ENCODE data around the gene MIA.
"Not testable (repeated sequence)": the region's sequence is repeated elsewhere in the genome, so short reads cannot be mapped to it uniquely, and the experiment has no call there.

Gene MIA

DNA sequence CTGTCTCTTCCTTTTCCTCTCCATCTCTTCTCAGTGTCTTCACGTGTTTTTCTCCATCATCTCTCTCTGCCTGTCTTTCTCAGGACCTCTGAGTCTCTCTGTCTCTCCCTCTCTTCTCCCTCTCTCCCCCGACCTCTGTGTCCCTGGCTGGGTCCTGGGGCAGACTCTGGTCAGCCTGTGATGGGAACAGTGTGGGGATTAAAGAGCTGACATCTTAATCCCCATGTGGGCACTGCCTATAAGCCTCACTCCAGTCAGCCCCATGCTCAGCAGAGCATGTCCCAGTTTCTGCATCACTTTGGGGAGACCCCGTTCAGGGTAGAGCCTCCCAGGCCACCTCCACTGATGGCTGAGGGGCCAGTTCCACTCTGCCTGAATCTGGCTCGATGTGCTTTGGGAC lies 39.9 kb downstream of the MIA start:
- H3K27ac ChIP-seq, result no peak overlapping the region
- TF ChIP-seq, protein P1, sequence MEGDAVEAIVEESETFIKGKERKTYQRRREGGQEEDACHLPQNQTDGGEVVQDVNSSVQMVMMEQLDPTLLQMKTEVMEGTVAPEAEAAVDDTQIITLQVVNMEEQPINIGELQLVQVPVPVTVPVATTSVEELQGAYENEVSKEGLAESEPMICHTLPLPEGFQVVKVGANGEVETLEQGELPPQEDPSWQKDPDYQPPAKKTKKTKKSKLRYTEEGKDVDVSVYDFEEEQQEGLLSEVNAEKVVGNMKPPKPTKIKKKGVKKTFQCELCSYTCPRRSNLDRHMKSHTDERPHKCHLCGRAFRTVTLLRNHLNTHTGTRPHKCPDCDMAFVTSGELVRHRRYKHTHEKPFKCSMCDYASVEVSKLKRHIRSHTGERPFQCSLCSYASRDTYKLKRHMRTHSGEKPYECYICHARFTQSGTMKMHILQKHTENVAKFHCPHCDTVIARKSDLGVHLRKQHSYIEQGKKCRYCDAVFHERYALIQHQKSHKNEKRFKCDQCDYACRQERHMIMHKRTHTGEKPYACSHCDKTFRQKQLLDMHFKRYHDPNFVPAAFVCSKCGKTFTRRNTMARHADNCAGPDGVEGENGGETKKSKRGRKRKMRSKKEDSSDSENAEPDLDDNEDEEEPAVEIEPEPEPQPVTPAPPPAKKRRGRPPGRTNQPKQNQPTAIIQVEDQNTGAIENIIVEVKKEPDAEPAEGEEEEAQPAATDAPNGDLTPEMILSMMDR (conservative IDR thresholded peaks at IDR 0.05), result no peak

- H3K27ac ChIP-seq, result not testable (repeated sequence)
Observed at GRCh38 chr19:40818480-40819399, 43.4 kb downstream of the MIA start.

DNA sequence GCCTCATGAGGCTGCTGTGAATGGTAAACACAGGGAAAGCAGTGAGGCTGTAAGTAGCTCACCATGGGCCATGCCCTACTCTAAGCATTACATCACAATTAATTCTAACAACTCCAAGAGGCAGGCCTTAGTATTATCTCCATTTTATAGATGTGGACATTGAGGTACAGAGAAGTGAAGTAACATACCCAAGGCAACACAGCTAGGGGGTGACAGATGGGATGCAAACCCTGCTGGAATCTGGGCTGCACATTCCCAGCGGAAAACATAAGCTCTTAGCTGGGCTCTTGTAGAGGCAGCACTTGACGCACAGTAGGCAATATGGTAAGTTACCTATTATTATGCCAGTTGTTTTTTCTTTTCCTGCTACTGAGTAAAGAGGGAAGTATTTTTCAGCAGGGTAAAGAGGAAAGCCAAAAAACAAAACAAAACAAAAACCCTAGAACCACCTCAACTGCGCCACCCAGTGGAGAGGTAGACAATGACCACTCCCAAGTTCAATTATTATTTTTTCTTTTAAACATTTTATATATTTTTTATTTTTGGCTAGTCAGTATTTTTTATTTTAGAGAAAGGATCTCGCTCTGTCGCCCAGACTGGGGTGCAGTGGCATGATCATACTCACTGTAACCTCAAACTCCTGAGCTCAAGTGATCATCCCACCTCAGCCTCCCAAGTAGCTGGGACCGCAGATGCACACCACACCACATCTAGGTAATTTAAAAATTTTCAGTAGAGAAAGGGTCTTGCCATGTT lies 44.3 kb downstream of the MIA start:
- not testable (repeated sequence) for H3K27ac ChIP-seq

GRCh38 chr19:40822161-40822560 lies 46.8 kb downstream of the MIA start:
- TF ChIP-seq, protein P1 (conservative IDR thresholded peaks at IDR 0.05), result no peak
- no peak overlapping the region for H3K27ac ChIP-seq

More for the DNA sequence above, 44.3 kb downstream of the MIA start:
- TF ChIP-seq, protein P1 (conservative IDR thresholded peaks at IDR 0.05), result peak; percentile 84

GRCh38 chr19:40822704-40823553 lies 47.6 kb downstream of the MIA start:
- H3K27ac ChIP-seq, result not testable (repeated sequence)

DNA sequence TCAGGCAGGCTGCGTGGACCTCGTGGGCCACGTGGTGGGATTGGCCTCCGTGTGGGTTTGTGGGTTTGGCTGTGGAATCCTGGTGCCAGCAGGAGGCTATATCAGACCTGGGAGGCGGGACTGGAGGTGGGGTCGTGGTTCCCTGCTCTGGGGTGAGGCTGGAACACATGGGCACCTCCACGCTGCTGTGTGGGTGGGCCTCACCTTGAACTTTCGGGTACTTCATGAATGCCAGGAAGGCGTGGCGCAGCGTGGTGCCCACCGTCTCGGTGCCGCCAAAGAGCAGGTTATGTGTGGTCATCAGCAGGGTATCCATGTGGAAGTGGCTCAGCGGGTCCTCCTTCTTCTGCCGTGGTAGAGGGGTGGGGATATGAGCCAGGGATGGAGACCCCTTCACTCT lies 49.6 kb downstream of the MIA start:
- not testable (repeated sequence) for H3K27ac ChIP-seq

DNA sequence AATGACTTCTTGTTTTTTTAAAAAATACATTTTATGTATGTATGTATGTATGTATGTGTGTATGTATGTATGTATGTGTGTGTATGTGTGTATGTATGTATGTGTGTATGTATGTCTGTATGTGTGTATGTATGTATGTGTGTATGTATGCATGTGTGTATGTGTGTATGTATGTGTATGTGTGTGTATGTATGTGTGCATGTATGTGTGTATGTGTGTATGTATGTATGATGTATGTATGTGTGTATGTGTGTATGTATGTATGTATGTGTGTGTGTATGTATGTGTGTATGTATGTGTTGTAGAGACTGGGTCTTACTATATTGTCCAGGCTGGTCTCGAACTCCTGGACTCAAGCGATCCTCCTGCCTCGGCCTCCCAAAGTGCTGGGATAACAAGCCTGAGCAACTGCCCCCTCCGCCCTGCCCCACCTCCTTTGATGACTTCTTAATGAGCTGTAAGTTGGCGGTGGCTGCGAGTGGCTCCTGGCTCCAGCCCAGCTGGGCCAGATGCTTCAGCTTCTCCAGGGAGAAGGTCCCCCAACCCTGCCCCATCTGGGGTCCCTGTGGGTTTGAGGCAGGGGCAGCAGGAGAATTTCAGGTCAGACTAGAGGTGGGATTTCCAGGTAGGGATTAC lies 50.3 kb downstream of the MIA start:
- H3K27ac ChIP-seq, result not testable (repeated sequence)

- H3K27ac ChIP-seq, result not testable (repeated sequence)
Observed at GRCh38 chr19:40826312-40826698, 51.0 kb downstream of the MIA start.

DNA sequence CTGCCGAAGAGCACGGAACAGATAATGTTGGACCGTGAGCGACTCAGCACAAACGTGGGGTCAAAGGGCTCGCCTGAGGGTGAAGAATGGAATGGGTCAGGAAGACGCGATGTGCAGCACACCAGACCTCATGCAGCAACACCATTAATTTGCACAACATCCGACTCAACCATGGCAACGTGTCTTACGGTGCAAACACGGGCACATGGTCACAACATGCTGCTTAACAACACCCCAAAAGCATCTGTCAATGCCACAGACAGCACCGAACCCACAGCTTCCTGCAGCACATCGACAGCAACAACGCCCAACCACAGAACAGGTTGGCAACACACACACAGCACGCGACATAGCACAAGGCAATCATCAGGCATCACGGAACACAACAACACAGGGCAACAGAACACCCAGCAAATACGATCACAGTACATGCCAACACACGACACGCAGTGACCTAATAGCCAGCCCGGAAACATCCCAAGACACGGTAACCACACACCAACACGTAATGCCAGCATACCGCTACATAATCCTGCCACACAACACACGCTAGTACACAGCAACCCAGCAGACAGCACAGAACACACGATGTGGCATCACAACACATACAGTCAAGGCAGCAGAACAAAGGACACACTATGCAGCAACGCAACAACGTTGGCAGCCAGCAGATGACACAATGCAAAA lies 51.5 kb downstream of the MIA start:
- not testable (repeated sequence) for H3K27ac ChIP-seq
